Activated CD8-positive, alpha-beta T cell treated with anti-CD3 and anti-CD28 coated beads for 36 hours (primary cell): ENCODE measurements around the gene ATOX1. TPM values are rescaled to one million over a fixed set of nuclear protein-coding genes. Genes with fewer than 3 reads are reported as not detected.

Source experiments
- ATAC-seq: fragments of 200-7000 bp; cut with Tn5 transposase; one replicate; pipeline ENCODE4 v1.10.0; 2021; ENCODE audit warnings: mild to moderate bottlenecking, moderate library complexity
- CTCF ChIA-PET: fragments of 350-600 bp; sonication (Branson Sonifier 250); formaldehyde crosslinking; loops from one replicate; lab custom pipeline; 2021; ENCODE audit warnings: antibody characterized with exemption; lab: Charles Lee
- POLR2A ChIA-PET: fragments of 350-600 bp; sonication (Branson Sonifier 250); formaldehyde crosslinking; loops from one replicate; lab custom pipeline; 2021; ENCODE audit warnings: antibody characterized with exemption; lab: Charles Lee
- DNase-seq: peaks from one replicate; pipeline ENCODE4 v3.0.0-alpha.2; 2020
- H3K27ac Mint-ChIP-seq: one replicate; pipeline ENCODE4 v1.8.0; 2021; ENCODE audit warnings: mild to moderate bottlenecking, mixed read lengths
- H3K27me3 Mint-ChIP-seq: one replicate; pipeline ENCODE4 v1.8.0; 2021; ENCODE audit warnings: mixed read lengths
- H3K36me3 Mint-ChIP-seq: one replicate; pipeline ENCODE4 v1.8.0; 2021; ENCODE audit warnings: low read depth, mixed read lengths
- H3K4me1 Mint-ChIP-seq: one replicate; pipeline ENCODE4 v1.8.0; 2021; ENCODE audit warnings: low read depth, mixed read lengths
- H3K4me3 Mint-ChIP-seq: one replicate; pipeline ENCODE4 v1.8.0; 2021; ENCODE audit warnings: mild to moderate bottlenecking, moderate library complexity, mixed read lengths
- H3K9me3 Mint-ChIP-seq: one replicate; pipeline ENCODE4 v1.8.0; 2021; ENCODE audit warnings: mixed read lengths
- CTCF ChIP-seq: fragments of 200-600 bp; IDR thresholded peaks from one replicate; pipeline ENCODE4 v1.8.0; 2022; ENCODE audit warnings: antibody characterized with exemption, mild to moderate bottlenecking
- intact Hi-C: fragments of 100-400 bp; cut with micrococcal nuclease; formaldehyde crosslinking; loops from one replicate; pipeline ENCODE4 v1.10.0; 2022
- total RNA-seq, 2 experiments: library from RNA; stranded (reverse); gene quantifications; one replicate each; pipeline ENCODE4 v1.2.3, GENCODE V29; 2021

The ATOX1 gene
- total RNA-seq, 2 experiments from 2014 or later: 69.6 to 73.3 TPM

DNA sequence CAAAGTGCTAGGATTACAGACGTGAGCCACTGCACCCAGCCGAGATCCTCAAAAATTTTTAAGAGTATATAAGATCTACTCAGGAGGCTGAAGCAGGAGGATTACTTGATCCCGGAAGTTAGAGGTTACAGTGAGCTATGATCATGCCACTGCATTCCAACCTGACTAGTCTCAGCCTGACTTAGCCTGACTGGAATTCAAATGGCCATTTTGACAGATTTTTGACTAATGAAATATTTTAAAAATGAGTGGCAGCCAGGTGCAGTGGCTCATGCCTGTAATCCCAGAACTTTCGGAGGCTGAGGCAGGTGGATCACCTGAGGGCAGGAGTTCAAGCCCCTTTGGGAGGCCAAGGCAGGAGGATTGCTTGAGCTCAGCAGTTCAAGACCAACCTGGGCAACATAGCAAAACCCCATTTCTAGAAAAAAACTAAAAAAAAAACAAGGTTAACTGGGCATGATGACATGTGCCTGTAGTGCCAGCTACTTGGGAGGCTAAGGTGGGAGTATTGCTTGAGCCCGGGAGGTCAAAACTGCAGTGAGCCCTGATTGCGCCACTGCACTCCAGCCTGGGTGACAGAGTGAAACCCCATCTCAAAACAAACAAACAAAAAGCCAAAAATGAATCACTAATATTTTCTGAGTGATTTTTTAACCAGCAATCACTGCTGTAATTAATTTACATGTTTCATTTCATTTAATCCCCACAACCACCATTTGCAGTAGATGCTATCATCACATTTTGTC lies 16.6 kb downstream of the ATOX1 start:
- no peak overlapping the region for H3K27ac Mint-ChIP-seq
- no peaks in the 10 kb centered on the region for H3K9me3 Mint-ChIP-seq
- CTCF ChIA-PET: interaction anchor here (0.6 to 7.5 kb wide), 18 partner anchors 10 to 221 kb away, joined by 3 to 111 read pairs (median 4); partner anchors contain the start of genes ATOX1 and G3BP1
- DNase-seq: no peak
- intact Hi-C loops: loop anchor here (2.0 kb wide), 1 partner anchor 83 kb away; no protein-coding TSS in a partner anchor
- POLR2A ChIA-PET: no interaction called here
- H3K27me3 Mint-ChIP-seq: no peaks in the 10 kb centered on the region
- H3K4me1 Mint-ChIP-seq: peaks cover 23% of the 10 kb centered on the region
- no peak overlapping the region for H3K4me3 Mint-ChIP-seq
- peaks cover 21% of the 10 kb centered on the region for H3K36me3 Mint-ChIP-seq
- no peak for ATAC-seq
- no peak for TF ChIP-seq CTCF

DNA sequence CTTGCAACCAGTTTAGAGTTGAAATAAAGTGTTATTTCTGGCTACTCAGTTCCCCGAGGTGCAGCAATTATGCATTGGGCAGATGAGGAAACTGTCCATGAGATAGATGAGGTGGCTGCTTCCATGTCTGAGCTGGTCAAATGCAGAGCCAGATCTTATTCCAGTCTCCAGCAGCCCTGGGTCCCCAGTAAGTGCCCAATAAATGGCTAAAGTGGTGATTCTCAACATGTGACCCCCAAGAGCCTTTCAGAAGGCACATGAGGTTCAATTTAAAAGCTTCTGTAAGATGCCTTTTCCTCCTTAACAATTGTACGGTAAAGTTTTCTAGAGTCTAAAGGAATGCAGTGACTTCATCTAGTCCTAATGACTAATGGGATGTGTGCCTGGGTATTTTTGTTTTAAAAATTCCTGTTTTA lies 17.5 kb downstream of the ATOX1 start:
- H3K36me3 Mint-ChIP-seq: peaks cover 21% of the 10 kb centered on the region
- H3K4me3 Mint-ChIP-seq: no peak overlapping the region
- DNase-seq: no peak
- no peaks in the 10 kb centered on the region for H3K27me3 Mint-ChIP-seq
- no peaks in the 10 kb centered on the region for H3K9me3 Mint-ChIP-seq
- H3K4me1 Mint-ChIP-seq: peaks cover 19% of the 10 kb centered on the region
- ATAC-seq: no peak
- ChIA-PET POLR2A (no interaction called here), CTCF (interaction anchor here (0.6 to 7.5 kb wide), 22 partner anchors 8 to 293 kb away, joined by 3 to 111 read pairs (median 4); partner anchors contain the start of genes ATOX1, G3BP1 and SLC36A1)
- peak; percentile 17 for TF ChIP-seq CTCF
- H3K27ac Mint-ChIP-seq: no peak overlapping the region
- intact Hi-C loops: loop anchor here (2.0 kb wide), 1 partner anchor 82 kb away; no protein-coding TSS in a partner anchor

GRCh38 chr5:151740336-151740942 lies 18.0 kb downstream of the ATOX1 start:
- ATAC-seq: peak; percentile 65
- Mint-ChIP-seq H3K9me3 (no peaks in the 10 kb centered on the region), H3K36me3 (peaks cover 17% of the 10 kb centered on the region), H3K27ac (no peak overlapping the region), H3K4me1 (peaks cover 14% of the 10 kb centered on the region), H3K27me3 (no peaks in the 10 kb centered on the region), H3K4me3 (no peak overlapping the region)
- ChIA-PET CTCF (interaction anchor here (0.7 to 7.5 kb wide), 22 partner anchors 9 to 293 kb away, joined by 3 to 111 read pairs (median 4); partner anchors contain the start of genes ATOX1, G3BP1 and SLC36A1), POLR2A (interaction anchor here (0.8 to 0.9 kb wide), 2 partner anchors 77 to 80 kb away, joined by 3 read pairs; no protein-coding TSS in a partner anchor)
- peak; percentile 83 for TF ChIP-seq CTCF
- intact Hi-C loops: loop anchor here (2.0 kb wide), 1 partner anchor 82 kb away; no protein-coding TSS in a partner anchor
- DNase-seq: peak; percentile 59

DNA sequence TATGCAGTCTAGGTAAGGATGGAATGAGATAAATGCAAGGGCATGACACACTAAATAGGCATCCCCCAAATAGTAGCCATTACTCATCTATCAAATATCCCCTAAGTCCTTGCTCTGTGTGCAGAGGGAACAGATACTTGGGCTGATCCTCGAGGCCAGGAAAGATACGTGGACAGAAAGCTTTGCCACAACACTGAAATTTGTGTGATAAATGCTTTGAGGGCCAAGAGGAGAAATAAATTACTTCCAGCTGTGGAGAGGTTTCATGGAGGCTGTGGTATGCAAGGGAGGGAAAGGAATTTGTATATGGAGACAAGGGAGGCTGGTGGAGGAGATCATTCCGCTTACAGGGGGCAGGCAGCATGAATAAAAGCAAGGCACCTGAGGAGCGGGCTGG lies 18.5 kb downstream of the ATOX1 start:
- Mint-ChIP-seq H3K36me3 (peaks cover 14% of the 10 kb centered on the region), H3K4me1 (peaks cover 9% of the 10 kb centered on the region), H3K27ac (no peak overlapping the region), H3K9me3 (no peaks in the 10 kb centered on the region), H3K4me3 (no peak overlapping the region), H3K27me3 (no peaks in the 10 kb centered on the region)
- POLR2A ChIA-PET: interaction anchor here (0.8 to 0.9 kb wide), 2 partner anchors 77 to 79 kb away, joined by 3 read pairs; no protein-coding TSS in a partner anchor
- no peak for ATAC-seq
- intact Hi-C loops: loop anchor here (2.0 kb wide), 1 partner anchor 81 kb away; no protein-coding TSS in a partner anchor
- CTCF ChIA-PET: interaction anchor here (0.7 to 7.5 kb wide), 17 partner anchors 8 to 292 kb away, joined by 3 to 111 read pairs (median 7); partner anchors contain the start of genes ATOX1, G3BP1 and SLC36A1
- no peak for DNase-seq
- no peak for TF ChIP-seq CTCF
